GM23338 (cell line): ENCODE results near the gene GDF7. TPM values are rescaled to one million over a fixed set of nuclear protein-coding genes. Genes with fewer than 3 reads are reported as not detected.
A peak's percentile ranks its signal among the peaks of the same experiment; 100 is the strongest.

Experiments
- ATAC-seq: fragments of 200-7000 bp; cut with Tn5 transposase; 3 replicates; pipeline ENCODE4 v1.9.1; 2020
- DNase-seq: peaks from one replicate; pipeline ENCODE4 v3.0.0-alpha.2; 2015; ENCODE audit warnings: low spot score
- H2AFZ ChIP-seq: fragments of 200-600 bp; sonication (generic); 2 replicates; pipeline ENCODE4 v1.8.0; 2016; ENCODE audit warnings: antibody characterized with exemption, mild to moderate bottlenecking, moderate library complexity
- H3F3A ChIP-seq: fragments of 200-600 bp; sonication (generic); replicated peaks from 2 replicates; pipeline ENCODE4 v1.8.0; 2017; ENCODE audit warnings: antibody characterized with exemption, mixed run types, low read depth
- H3K27ac ChIP-seq: fragments of 200-600 bp; sonication (generic); 2 replicates; pipeline ENCODE4 v1.6.1; 2016; ENCODE audit warnings: low read depth
- H3K27me3 ChIP-seq: fragments of 200-600 bp; sonication (generic); 2 replicates; pipeline ENCODE4 v1.8.0; 2016; ENCODE audit warnings: mild to moderate bottlenecking, mixed run types, moderate library complexity; ENCODE audit not compliant: insufficient read depth
- H3K36me3 ChIP-seq: fragments of 200-600 bp; sonication (generic); 2 replicates; pipeline ENCODE4 v1.8.0; 2016; ENCODE audit warnings: mild to moderate bottlenecking; ENCODE audit not compliant: insufficient read depth
- H3K4me1 ChIP-seq: fragments of 200-600 bp; sonication (generic); 2 replicates; pipeline ENCODE4 v1.8.0; 2016; ENCODE audit warnings: mild to moderate bottlenecking, moderate library complexity; ENCODE audit not compliant: insufficient read depth
- H3K4me2 ChIP-seq: fragments of 200-600 bp; sonication (generic); 2 replicates; pipeline ENCODE4 v1.7.1; 2017; ENCODE audit warnings: mixed run types
- H3K4me3 ChIP-seq: fragments of 200-600 bp; sonication (generic); 2 replicates; pipeline ENCODE4 v1.6.1; 2016; ENCODE audit warnings: mixed run types
- H3K79me2 ChIP-seq: fragments of 200-600 bp; sonication (generic); replicated peaks from 2 replicates; pipeline ENCODE4 v1.8.0; 2017; ENCODE audit warnings: mild to moderate bottlenecking; ENCODE audit not compliant: insufficient read depth
- H3K9me2 ChIP-seq: fragments of 200-600 bp; sonication (generic); 2 replicates; pipeline ENCODE4 v1.8.0; 2017; ENCODE audit not compliant: insufficient read depth
- H4K20me1 ChIP-seq: fragments of 200-600 bp; sonication (generic); replicated peaks from 2 replicates; pipeline ENCODE4 v1.8.0; 2017; ENCODE audit warnings: mild to moderate bottlenecking; ENCODE audit not compliant: insufficient read depth
- H3K27ac Mint-ChIP-seq: 2 replicates; pipeline ENCODE4 v1.8.0; 2020; ENCODE audit warnings: inconsistent platforms, mild to moderate bottlenecking, moderate library complexity, mixed read lengths
- H3K27me3 Mint-ChIP-seq: 3 replicates; pipeline ENCODE4 v1.8.0; 2022; ENCODE audit warnings: low read depth, mild to moderate bottlenecking, moderate library complexity, mixed read lengths, inconsistent platforms; ENCODE audit not compliant: insufficient read depth, poor library complexity
- H3K36me3 Mint-ChIP-seq: 3 replicates; pipeline ENCODE4 v1.8.0; 2021; ENCODE audit warnings: low read depth, mild to moderate bottlenecking, inconsistent platforms, moderate library complexity, mixed read lengths
- H3K4me1 Mint-ChIP-seq: 3 replicates; pipeline ENCODE4 v1.8.0; 2020; ENCODE audit warnings: mild to moderate bottlenecking, inconsistent platforms, mixed read lengths
- H3K4me3 Mint-ChIP-seq: 3 replicates; pipeline ENCODE4 v1.8.0; 2021; ENCODE audit warnings: moderate library complexity, mild to moderate bottlenecking, inconsistent platforms, mixed read lengths
- H3K9me3 Mint-ChIP-seq: 3 replicates; pipeline ENCODE4 v1.8.0; 2020; ENCODE audit warnings: moderate library complexity, mild to moderate bottlenecking, inconsistent platforms, mixed read lengths
- CREB1 ChIP-seq: fragments of 250-450 bp; sonication (Bioruptor Pico); IDR thresholded peaks from 2 replicates; pipeline ENCODE4 v1.5.0; 2020; ENCODE audit warnings: low read depth, mild to moderate bottlenecking, moderate library complexity
- CTCF ChIP-seq, 2 experiments: fragments of 200-600 bp in 1 of 2; sonication (generic) in 1 of 2; conservative IDR thresholded peaks; 2 replicates each; pipeline versions ENCODE4 v1.5.1 to v1.6.1; 2016 to 2017; ENCODE audit warnings: antibody characterized with exemption in 2 of 2, low read depth in 2 of 2, mild to moderate bottlenecking in 2 of 2, moderate library complexity in 1 of 2
- ETS1 ChIP-seq: IDR thresholded peaks from 2 replicates; pipeline ENCODE4 v1.6.1; 2016; ENCODE audit warnings: antibody characterized with exemption
- EZH2 ChIP-seq: fragments of 200-600 bp; sonication (generic); IDR thresholded peaks from one replicate; pipeline ENCODE4 v1.8.0; 2017; ENCODE audit warnings: antibody characterized with exemption, mild to moderate bottlenecking, low read depth; ENCODE audit not compliant: unreplicated experiment
- EZH2phosphoT487 ChIP-seq: fragments of 200-600 bp; sonication (generic); IDR thresholded peaks from one replicate; pipeline ENCODE4 v1.8.1; 2018; ENCODE audit warnings: antibody characterized with exemption; ENCODE audit not compliant: unreplicated experiment
- JUNB ChIP-seq: IDR thresholded peaks from one replicate; pipeline ENCODE4 v1.6.1; 2016; ENCODE audit warnings: antibody characterized with exemption; ENCODE audit not compliant: unreplicated experiment
- NANOG ChIP-seq: IDR thresholded peaks from 2 replicates; pipeline ENCODE4 v1.6.1; 2016; ENCODE audit warnings: antibody characterized with exemption, borderline replicate concordance
- POLR2AphosphoS5 ChIP-seq: IDR thresholded peaks from 2 replicates; pipeline ENCODE4 v1.6.1; 2016; ENCODE audit warnings: antibody characterized with exemption, low read depth
- REST ChIP-seq: IDR thresholded peaks from one replicate; pipeline ENCODE4 v1.6.1; 2018; ENCODE audit warnings: antibody characterized with exemption; ENCODE audit not compliant: unreplicated experiment
- STAT1 ChIP-seq: IDR thresholded peaks from one replicate; pipeline ENCODE4 v1.6.1; 2016; ENCODE audit warnings: antibody characterized with exemption; ENCODE audit not compliant: unreplicated experiment
- ZNF114 ChIP-seq: fragments of 250-450 bp; sonication (Bioruptor Pico); IDR thresholded peaks from 2 replicates; pipeline ENCODE4 v1.5.0; 2020; ENCODE audit warnings: mild to moderate bottlenecking, moderate library complexity
- ZNF331 ChIP-seq: fragments of 250-450 bp; sonication (Bioruptor Pico); IDR thresholded peaks from 2 replicates; pipeline ENCODE4 v1.5.0; 2020; ENCODE audit warnings: low read depth, mild to moderate bottlenecking, moderate library complexity
- ZNF462 ChIP-seq: fragments of 250-450 bp; sonication (Bioruptor Pico); IDR thresholded peaks from 2 replicates; pipeline ENCODE4 v1.5.0; 2020; ENCODE audit warnings: mild to moderate bottlenecking, moderate library complexity
- polyA plus RNA-seq: library from polyadenylated mRNA; unstranded; fragments of >200 nt; fragmentation: Nextera tagmentation; extraction: Ambion mirVana; gene quantifications from 2 replicates; pipeline ENCODE4 v1.2.1, GENCODE V29; 2016
- total RNA-seq: library from RNA; depleted of rRNA; stranded (reverse); fragments of >200 nt; shearing (Covaris generic); gene quantifications from 2 replicates; pipeline ENCODE4 v1.2.3, GENCODE V29; 2014

Gene GDF7
- total and polyA plus RNA-seq, 2 experiments from 2014 or later: 0.19 to 0.52 TPM

GRCh38 chr2:20706786-20707185 lies 39.8 kb downstream of the GDF7 start:
- Histone ChIP-seq H3K4me1 (no peaks in the 10 kb centered on the region), H3K4me3 (no peak overlapping the region), H3K4me2 (no peak overlapping the region), H4K20me1 (no peaks in the 10 kb centered on the region; the same call in 1 of the 2 replicates), H3K79me2 (no peaks in the 10 kb centered on the region; the same call in 1 of the 2 replicates), H3K36me3 (no peaks in the 10 kb centered on the region), H3F3A (no peaks in the 10 kb centered on the region), H3K27me3 (no peaks in the 10 kb centered on the region), H2AFZ (no peak overlapping the region), H3K9me2 (0 out of 2 replicates have a peak, but pooled peaks cover 3% of the 10 kb centered on the region), H3K27ac (no peak overlapping the region)
- 0 out of 2 replicates have a peak overlapping the region, but pooled peaks have one; percentile 17 for H3K27ac Mint-ChIP-seq
- H3K27me3 Mint-ChIP-seq: peaks cover 1% of the 10 kb centered on the region
- ATAC-seq (no peak), DNase-seq (no peak)
- TF ChIP-seq ETS1 (no peak), CTCF (conservative IDR thresholded peaks at IDR 0.05; ENCODE audit: low read depth in 2 of 2) (no peak), ZNF462 (CRISPR knock-in tag) (no peak), EZH2 (no peak), STAT1 (no peak), CREB1 (CRISPR knock-in tag) (no peak), ZNF114 (no peak), POLR2AphosphoS5 (no peak), EZH2phosphoT487 (no peak), JUNB (no peak), NANOG (no peak), REST (no peak), ZNF331 (CRISPR knock-in tag) (no peak)
- no peaks in the 10 kb centered on the region for H3K4me1 Mint-ChIP-seq
- H3K36me3 Mint-ChIP-seq: peaks cover 11% of the 10 kb centered on the region; the same call in 2 of the 3 replicates
- peaks cover 11% of the 10 kb centered on the region for H3K9me3 Mint-ChIP-seq
- H3K4me3 Mint-ChIP-seq: no peak overlapping the region
